Skin epidermis (tissue), 12 donors: ENCODE results near the gene PHLDB3.
A peak's percentile ranks its signal among the peaks of the same experiment; 100 is the strongest.

Experiments
- H3K27ac ChIP-seq, 21 experiments: fragments of 200-600 bp; sonication (generic) in 11 of 21; one replicate each; pipeline ENCODE4 v1.5.0; 2020; ENCODE audit warnings: mild to moderate bottlenecking in 3 of 21, inconsistent platforms in 2 of 21, moderate library complexity in 2 of 21
- H3K4me3 ChIP-seq, 7 experiments: fragments of 200-600 bp; sonication (generic) in 2 of 7; one replicate each; pipeline ENCODE4 v1.5.0; 2020; ENCODE audit warnings: inconsistent platforms in 2 of 7, mild to moderate bottlenecking in 2 of 7, moderate library complexity in 1 of 7

Gene PHLDB3

GRCh38 chr19:43433689-43434088 lies 70.9 kb downstream of the PHLDB3 start:
- H3K4me3 ChIP-seq, result no peak overlapping the region
- no peak overlapping the region for H3K27ac ChIP-seq

DNA sequence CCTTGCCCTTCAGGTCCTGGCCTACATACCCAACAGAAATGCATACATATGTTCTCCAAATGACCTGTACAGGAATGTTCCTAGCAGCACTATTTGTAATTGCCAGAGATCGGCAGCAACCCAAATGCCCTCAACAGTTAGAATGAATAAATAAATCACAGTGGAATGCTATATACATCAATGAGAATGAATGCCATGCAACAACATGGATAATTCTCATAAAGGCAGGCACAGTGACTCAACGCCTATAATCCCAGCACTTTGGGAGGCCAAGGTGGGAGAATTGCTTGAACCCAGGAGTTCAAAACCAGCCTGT lies 71.2 kb downstream of the PHLDB3 start:
- Histone ChIP-seq H3K27ac (no peak overlapping the region), H3K4me3 (no peak overlapping the region)

GRCh38 chr19:43430976-43431375 lies 73.6 kb downstream of the PHLDB3 start:
- H3K27ac ChIP-seq, result no peak overlapping the region
- H3K4me3 ChIP-seq, result no peak overlapping the region

- H3K27ac ChIP-seq, result no peak overlapping the region
- H3K4me3 ChIP-seq, result no peak overlapping the region
These were observed 74.3 kb downstream of the PHLDB3 start for GRCh38 chr19:43430142-43430710.

DNA sequence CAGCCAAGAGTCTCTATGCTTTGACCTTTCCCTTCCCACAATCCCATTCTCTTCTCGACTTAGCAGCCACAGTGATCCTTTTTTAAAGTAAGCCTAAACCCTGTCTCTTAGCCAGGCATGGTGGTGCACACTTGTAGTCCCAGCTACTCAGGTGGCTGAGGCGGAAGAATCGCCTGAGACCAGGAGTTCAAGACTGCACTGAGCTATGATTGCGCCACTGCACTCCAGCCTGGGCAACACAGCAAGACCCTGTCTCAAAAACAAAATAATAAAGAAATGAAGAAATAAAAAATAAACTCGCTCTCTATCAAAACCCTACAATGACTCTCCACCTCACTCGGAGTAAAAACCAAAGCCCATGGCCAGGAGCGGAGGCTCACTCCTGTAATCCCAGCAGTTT lies 75.2 kb downstream of the PHLDB3 start:
- Histone ChIP-seq H3K27ac (no peak overlapping the region), H3K4me3 (no peak overlapping the region)

GRCh38 chr19:43425567-43426392 lies 78.8 kb downstream of the PHLDB3 start:
- Histone ChIP-seq H3K27ac (peak overlapping the region in 14 of 21 experiments; percentile 20 to 84 (median 47)), H3K4me3 (no peak overlapping the region)
